IMR-90 (cell line): ENCODE data around the gene GNAT2. TPM values are rescaled to one million over a fixed set of nuclear protein-coding genes. Genes with fewer than 3 reads are reported as not detected.

Experiments
- ATAC-seq: fragments of 200-7000 bp; cut with Tn5 transposase; 2 replicates; pipeline ENCODE4 v1.9.1; 2020; ENCODE audit warnings: low read depth, mild to moderate bottlenecking, moderate library complexity
- BruUV-seq: library from RNA; stranded (reverse); fragments of 400-500 nt; replicated peaks from 2 replicates; lab custom pipeline; 2021; lab: Mats Ljungman, UMichigan
- CTCF ChIA-PET: fragments of 300-600 bp; formaldehyde crosslinking; extraction: SDS; loops from one replicate; lab custom pipeline; 2021; ENCODE audit warnings: antibody characterized with exemption; lab: Yijun Ruan, JAX
- POLR2A ChIA-PET: fragments of 300-600 bp; sonication (Branson Sonifier 250); formaldehyde crosslinking; loops from one replicate; lab custom pipeline; 2022; ENCODE audit warnings: antibody characterized with exemption; ENCODE audit not compliant: unreplicated experiment; lab: Charles Lee
- DNase-seq: peaks from one replicate; pipeline ENCODE4 v3.0.0; 2013
- H2AFZ ChIP-seq: replicated peaks from 2 replicates; pipeline ENCODE3; 2013; ENCODE audit warnings: low read length, mild to moderate bottlenecking; ENCODE audit not compliant: poor library complexity
- H2AK5ac ChIP-seq: 2 replicates; pipeline ENCODE4 v1.6.1; 2013; ENCODE audit warnings: low read depth, low read length, inconsistent platforms
- H2AK9ac ChIP-seq: replicated peaks from 2 replicates; pipeline ENCODE3; 2013; ENCODE audit warnings: mild to moderate bottlenecking, low read depth, low read length, moderate library complexity; ENCODE audit not compliant: poor library complexity
- H2BK120ac ChIP-seq: 2 replicates; pipeline ENCODE4 v1.6.1; 2013; ENCODE audit warnings: low read depth, low read length, inconsistent platforms
- H2BK15ac ChIP-seq: 3 replicates; pipeline ENCODE4 v1.6.1; 2013; ENCODE audit warnings: low read depth, low read length, inconsistent platforms
- H2BK20ac ChIP-seq: 2 replicates; pipeline ENCODE4 v1.6.1; 2013; ENCODE audit warnings: low read depth, mild to moderate bottlenecking, inconsistent platforms, low read length, moderate library complexity
- H2BK5ac ChIP-seq: 2 replicates; pipeline ENCODE4 v1.6.1; 2013; ENCODE audit warnings: mild to moderate bottlenecking, low read depth, low read length, inconsistent platforms; ENCODE audit not compliant: poor library complexity, severe bottlenecking
- H3K14ac ChIP-seq: replicated peaks from 2 replicates; pipeline ENCODE4 v1.6.1; 2013; ENCODE audit warnings: low read depth, low read length, inconsistent platforms
- H3K18ac ChIP-seq: 2 replicates; pipeline ENCODE4 v1.6.1; 2013; ENCODE audit warnings: low read depth, low read length, control low read depth
- H3K23ac ChIP-seq: 2 replicates; pipeline ENCODE4 v1.6.1; 2013; ENCODE audit warnings: low read depth, low read length, inconsistent platforms
- H3K27ac ChIP-seq: 2 replicates; pipeline ENCODE4 v1.5.1; 2013; ENCODE audit warnings: mild to moderate bottlenecking, control low read depth, low read length; ENCODE audit not compliant: insufficient read depth
- H3K27me3 ChIP-seq: 2 replicates; pipeline ENCODE4 v1.6.1; 2013; ENCODE audit warnings: low read length; ENCODE audit not compliant: control insufficient read depth, insufficient read depth
- H3K36me3 ChIP-seq: 2 replicates; pipeline ENCODE4 v1.6.1; 2013; ENCODE audit warnings: low read length, mixed read lengths; ENCODE audit not compliant: control insufficient read depth, insufficient read depth
- H3K4ac ChIP-seq: 2 replicates; pipeline ENCODE4 v1.6.1; 2013; ENCODE audit warnings: low read depth, low read length, inconsistent platforms
- H3K4me1 ChIP-seq: 2 replicates; pipeline ENCODE4 v1.6.1; 2013; ENCODE audit warnings: low read length, mixed read lengths; ENCODE audit not compliant: control insufficient read depth, insufficient read depth
- H3K4me2 ChIP-seq: 2 replicates; pipeline ENCODE4 v1.6.1; 2013; ENCODE audit warnings: low read depth, mild to moderate bottlenecking, control low read depth, low read length, moderate library complexity
- H3K4me3 ChIP-seq: 2 replicates; pipeline ENCODE4 v1.5.1; 2013; ENCODE audit warnings: low read depth, mild to moderate bottlenecking, control low read depth, low read length, moderate library complexity; ENCODE audit not compliant: insufficient read depth
- H3K56ac ChIP-seq: 2 replicates; pipeline ENCODE4 v1.6.1; 2013; ENCODE audit warnings: low read length, inconsistent platforms; ENCODE audit not compliant: insufficient read depth; ENCODE audit errors: extremely low read depth
- H3K79me1 ChIP-seq, 2 experiments: 2 replicates each; pipeline ENCODE4 v1.6.1; 2013; ENCODE audit warnings: low read length in 2 of 2, inconsistent platforms in 1 of 2, low read depth in 1 of 2
- H3K9ac ChIP-seq: 2 replicates; pipeline ENCODE4 v1.6.1; 2013; ENCODE audit warnings: low read depth, low read length, control low read depth
- H3K9me1 ChIP-seq: 2 replicates; pipeline ENCODE4 v1.6.1; 2013; ENCODE audit warnings: low read length, inconsistent platforms; ENCODE audit not compliant: insufficient read depth
- H3K9me3 ChIP-seq: 2 replicates; pipeline ENCODE4 v1.6.1; 2013; ENCODE audit warnings: low read length; ENCODE audit not compliant: control insufficient read depth, insufficient read depth
- H4K20me1 ChIP-seq: 2 replicates; pipeline ENCODE4 v1.6.1; 2013; ENCODE audit warnings: low read length, inconsistent platforms; ENCODE audit not compliant: insufficient read depth
- H4K5ac ChIP-seq: 2 replicates; pipeline ENCODE4 v1.6.1; 2013; ENCODE audit warnings: mild to moderate bottlenecking, low read depth, low read length, control low read depth
- H4K8ac ChIP-seq, 2 experiments: 2 replicates each; pipeline ENCODE4 v1.6.1; 2013; ENCODE audit warnings: low read depth in 2 of 2, low read length in 2 of 2, control low read depth in 1 of 2, inconsistent platforms in 1 of 2
- H4K91ac ChIP-seq: 2 replicates; pipeline ENCODE4 v1.6.1; 2013; ENCODE audit warnings: low read depth, low read length, inconsistent platforms; ENCODE audit not compliant: insufficient read depth
- CEBPB ChIP-seq: IDR thresholded peaks from 2 replicates; pipeline ENCODE4 v1.6.1; 2012; ENCODE audit warnings: low read depth, low read length, improper control_type of control experiment
- MAFK ChIP-seq: IDR thresholded peaks from 2 replicates; pipeline ENCODE4 v1.6.1; 2012; ENCODE audit warnings: low read depth, low read length, improper control_type of control experiment
- SMC3 ChIP-seq: fragments of 150-350 bp; IDR thresholded peaks from 2 replicates; pipeline ENCODE4 v1.6.1; 2016; ENCODE audit warnings: low read depth, mild to moderate bottlenecking, antibody characterized with exemption, low read length, moderate library complexity
- USF2 ChIP-seq: fragments of 150-350 bp; IDR thresholded peaks from 2 replicates; pipeline ENCODE4 v1.6.1; 2017; ENCODE audit warnings: mild to moderate bottlenecking, antibody characterized with exemption, low read length, low read depth
- WGBS, 2 experiments: methylation state at CpG; one replicate each; pipeline versions ENCODE4 v1.1.5 to v1.1.7; 2013; ENCODE audit warnings: missing lambda C conversion rate in 2 of 2; ENCODE audit not compliant: insufficient read length in 1 of 2; ENCODE audit errors: extremely low coverage in 2 of 2; 5-methylcytosine and 5-hydroxymethylcytosine counted together
- dilution Hi-C: fragments of 300-500 bp; cut with HindIII; formaldehyde crosslinking; loops from one replicate; pipeline ENCODE4 v1.14.3; 2018; ENCODE audit warnings: low sequenced_read_pairs; ENCODE audit not compliant: unreplicated experiment
- in situ Hi-C: fragments of 300-500 bp; cut with MboI; formaldehyde crosslinking; loops from 3 replicates; pipeline ENCODE4 v1.14.3; 2019; ENCODE audit warnings: low sequenced_read_pairs, inconsistent platforms, mixed read lengths
- intact Hi-C: fragments of 100-400 bp; cut with micrococcal nuclease; formaldehyde crosslinking; loops from 2 replicates; pipeline ENCODE4 v1.10.0; 2022
- polyA plus RNA-seq, 3 experiments: library from polyadenylated mRNA; depleted of rRNA; stranded (reverse); fragments of >200 nt; gene quantifications; 2 replicates each; pipeline ENCODE4 v1.2.3, GENCODE V29; 2012; ENCODE audit warnings: low replicate concordance in 1 of 3
- total RNA-seq: library from RNA; depleted of rRNA; stranded (reverse); fragments of >200 nt; gene quantifications from 2 replicates; pipeline ENCODE4 v1.2.3, GENCODE V29; 2012

Gene GNAT2
- total and polyA plus RNA-seq, 2 of the 4 experiments (the other 2 are of a cell fraction), result 0.17 to 0.36 TPM

GRCh38 chr1:109589177-109589576 is 30.2 kb downstream of the GNAT2 start:
- TF ChIP-seq MAFK, result no peak
- TF ChIP-seq USF2, result no peak
- no peak for TF ChIP-seq SMC3
- no peak for TF ChIP-seq CEBPB
- Histone ChIP-seq H2AK5ac (no peak overlapping the region), H3K4ac (no peak overlapping the region), H3K18ac (no peak overlapping the region), H3K27me3 (no peaks in the 10 kb centered on the region), H3K4me3 (no peak overlapping the region), H3K9ac (no peak overlapping the region), H3K4me2 (no peak overlapping the region), H3K27ac (no peak overlapping the region), H2BK20ac (no peak overlapping the region), H2BK15ac (no peak overlapping the region), H3K14ac (no peak overlapping the region), H3K9me3 (no peaks in the 10 kb centered on the region), H3K9me1 (no peaks in the 10 kb centered on the region), H2BK5ac (no peak overlapping the region), H3K23ac (no peak overlapping the region), H4K5ac (no peak overlapping the region), H4K91ac (no peak overlapping the region), H2AFZ (no peak overlapping the region), H2BK120ac (no peak overlapping the region), H3K4me1 (peaks cover 5% of the 10 kb centered on the region; the same call in 1 of the 2 replicates), H4K8ac (no peak overlapping the region), H3K79me1 (peaks cover 27 to 31% of the 10 kb centered on the region in 2 experiments), H3K56ac (no peak overlapping the region), H3K36me3 (peaks cover 33% of the 10 kb centered on the region), H2AK9ac (no peak overlapping the region), H4K20me1 (no peaks in the 10 kb centered on the region; the same call in 1 of the 2 replicates)
- intact Hi-C loops, result no loop called here
- ATAC-seq, result no peak
- ChIA-PET CTCF (no interaction called here), POLR2A (no interaction called here)
- no TSS peak for BruUV-seq
- dilution Hi-C loops, result no loop called here
- DNase-seq, result no peak
- WGBS, 2 experiments, result 100% methylated on average over 2 of the region's 3 CpGs; no CpG with 5 or more reads in 1 of the 2 experiments
- in situ Hi-C loops, result no loop called here
